Limb (tissue), 2 donors: ENCODE data around the gene WDR5B.

ENCODE experiments used
- DNase-seq, 2 donors: peaks; one replicate each; pipeline ENCODE4 v3.0.0-alpha.2; 2016; ENCODE audit errors: extremely low spot score in 2 of 2

Gene WDR5B

GRCh38 chr3:122409446-122409845 lies 6.4 kb downstream of the WDR5B start:
- no peak for DNase-seq

- no peak for DNase-seq
Measured at GRCh38 chr3:122407946-122408345, 7.9 kb downstream of the WDR5B start.

DNA sequence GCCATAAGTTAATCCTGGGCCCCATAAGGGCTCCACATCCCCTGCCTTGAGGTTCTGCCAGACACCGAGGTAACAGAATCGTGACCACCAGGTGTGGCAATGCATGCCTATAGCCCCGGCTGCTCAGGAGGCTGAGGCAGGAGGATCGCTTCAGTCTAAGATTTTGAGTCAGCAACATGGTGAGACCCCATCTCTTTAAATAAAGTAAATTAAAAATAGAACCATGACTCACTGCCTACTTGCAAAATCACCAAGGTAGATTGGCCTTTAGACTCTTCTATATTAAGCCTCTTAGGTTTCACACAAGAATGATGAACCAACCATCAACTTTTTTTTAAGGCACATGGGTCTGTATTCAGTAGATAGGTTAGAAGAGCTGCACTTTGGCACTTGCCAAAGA lies 9.7 kb downstream of the WDR5B start:
- no peak for DNase-seq

DNA sequence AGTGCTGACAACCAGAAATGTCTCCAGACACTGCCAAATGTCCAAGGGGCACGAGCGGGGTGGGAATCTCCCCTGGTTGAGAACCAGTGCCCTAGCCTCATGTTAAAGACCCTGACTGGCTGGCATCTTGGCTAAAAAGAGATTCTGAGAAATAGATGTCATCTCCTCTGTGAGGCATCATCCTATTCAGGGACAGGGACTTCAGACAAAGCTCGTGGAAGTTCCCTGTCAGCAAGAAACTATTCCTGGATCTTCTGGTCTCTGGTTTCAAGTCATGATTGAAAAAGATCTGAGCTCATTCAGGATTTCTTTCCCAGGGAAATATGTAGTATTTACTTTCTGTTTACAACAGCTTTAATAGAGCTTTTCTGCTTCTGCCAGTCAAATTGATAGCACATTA lies 10.8 kb downstream of the WDR5B start:
- no peak for DNase-seq

DNA sequence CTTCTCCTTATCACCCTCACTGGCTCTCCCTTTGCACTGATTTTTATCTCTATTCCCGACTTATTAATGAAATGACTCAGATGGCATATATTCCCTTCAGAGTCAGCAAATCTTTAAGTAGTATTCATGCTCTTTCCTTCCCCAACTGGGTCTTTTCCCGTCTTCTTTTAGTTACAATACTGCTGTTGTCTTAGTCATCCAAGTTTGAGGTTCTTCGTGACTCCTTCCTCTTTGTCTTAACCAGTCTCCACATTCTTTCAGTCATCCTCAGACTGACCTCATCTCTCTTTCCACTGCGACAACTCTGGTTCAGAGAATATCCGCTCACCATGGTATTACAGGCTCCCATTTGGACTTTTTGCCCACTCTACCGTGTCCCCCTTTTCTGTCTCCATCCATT lies 12.4 kb downstream of the WDR5B start:
- DNase-seq: no peak

DNA sequence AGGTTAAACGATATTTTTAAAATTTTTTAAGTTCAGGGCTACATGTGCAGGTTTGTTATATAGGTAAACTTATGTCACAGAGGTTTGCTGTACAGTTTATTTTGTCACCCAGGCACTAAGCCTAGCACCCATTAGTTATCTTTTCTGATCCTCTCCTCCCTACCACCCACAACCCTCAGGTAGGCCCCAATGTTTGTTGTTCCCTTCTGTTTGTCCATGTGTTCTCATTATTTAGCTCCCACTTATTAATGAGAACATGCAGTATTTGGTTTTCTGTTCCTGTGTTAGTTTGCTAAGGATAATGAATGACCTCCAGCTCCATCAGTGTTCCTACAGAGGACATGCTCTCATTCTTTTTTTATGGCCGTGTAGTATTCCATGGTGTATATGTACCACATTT lies 16.9 kb downstream of the WDR5B start:
- DNase-seq: no peak

GRCh38 chr3:122397201-122397600 lies 18.7 kb downstream of the WDR5B start:
- DNase-seq: no peak

GRCh38 chr3:122396511-122396910 lies 19.4 kb downstream of the WDR5B start:
- DNase-seq: no peak

GRCh38 chr3:122395582-122395981 lies 20.3 kb downstream of the WDR5B start:
- no peak for DNase-seq

DNA sequence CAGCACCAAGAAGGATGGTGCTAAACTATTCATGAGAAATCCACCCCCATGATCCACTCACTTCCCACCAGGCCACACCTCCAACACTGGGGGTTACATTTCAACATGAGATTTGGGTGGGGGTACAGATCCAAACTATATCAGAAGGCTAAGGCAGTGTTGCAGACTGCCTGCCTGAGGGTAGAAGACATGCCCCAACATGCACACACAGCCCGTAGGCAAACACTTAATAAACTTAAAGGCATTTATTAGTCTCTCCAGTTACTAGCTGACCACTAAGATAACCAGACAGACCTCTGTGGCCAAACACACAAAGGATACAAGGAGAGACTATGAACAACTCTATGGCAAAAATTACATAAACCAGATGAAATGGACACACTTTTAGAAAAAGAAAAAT lies 21.7 kb downstream of the WDR5B start:
- DNase-seq: no peak

- peak in 1 of 2 donors; percentile 74 for DNase-seq
Measured at GRCh38 chr3:122392868-122393844, 22.7 kb downstream of the WDR5B start.

DNA sequence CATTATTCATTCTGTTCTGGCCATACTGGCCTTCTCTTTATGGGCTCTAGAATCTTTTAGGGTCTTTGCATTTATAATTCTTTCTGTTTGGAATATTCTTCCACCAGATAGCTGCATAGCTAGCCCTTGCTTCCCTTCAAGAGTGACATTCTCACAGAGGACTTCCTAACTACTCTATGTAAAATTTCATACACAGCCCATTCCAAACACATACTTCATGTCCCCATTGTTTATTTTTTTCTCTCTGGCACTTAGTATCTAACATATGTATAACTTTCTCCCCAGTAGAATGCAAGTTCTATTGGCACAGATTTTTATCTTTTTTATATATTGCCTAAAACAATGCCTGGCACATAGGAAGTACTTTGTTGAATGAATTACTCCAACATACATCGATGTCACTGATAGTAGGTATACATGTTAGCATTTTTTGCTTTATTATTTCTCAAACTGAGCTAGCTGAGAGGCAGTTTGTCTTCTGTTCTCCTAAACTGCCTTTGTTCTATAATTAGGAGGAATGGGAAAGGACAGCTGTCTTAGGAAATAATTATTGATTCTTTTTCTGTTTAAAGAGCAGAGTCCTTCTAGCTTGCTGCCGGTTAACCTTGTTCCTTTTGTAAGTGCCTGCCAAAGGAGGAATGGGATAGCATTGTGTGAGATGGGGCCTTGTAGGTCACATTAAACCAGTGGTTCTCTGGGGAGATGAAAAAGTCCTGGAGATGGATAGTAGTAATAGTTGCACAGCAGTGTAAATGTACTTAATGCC lies 24.0 kb downstream of the WDR5B start:
- no peak for DNase-seq

DNA sequence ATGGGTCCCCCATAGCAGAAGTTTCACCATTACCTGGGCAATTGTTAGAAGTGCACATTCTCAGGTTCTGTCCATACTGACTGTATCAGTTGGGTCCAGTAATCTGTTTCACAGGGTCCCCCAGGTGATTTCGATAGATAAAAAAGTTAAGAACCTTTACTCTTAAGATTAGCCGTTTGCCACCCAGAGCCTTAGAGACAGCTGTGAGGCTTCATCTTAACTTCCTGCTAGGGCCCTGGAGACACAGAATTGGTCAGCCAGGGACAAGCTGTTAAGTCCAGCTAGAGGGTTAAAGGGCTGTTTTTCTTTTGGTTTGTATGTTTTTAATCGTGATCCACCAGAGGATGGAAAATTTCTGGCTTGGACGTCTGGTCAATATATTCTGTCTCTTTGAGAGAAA lies 25.2 kb downstream of the WDR5B start:
- no peak for DNase-seq

DNA sequence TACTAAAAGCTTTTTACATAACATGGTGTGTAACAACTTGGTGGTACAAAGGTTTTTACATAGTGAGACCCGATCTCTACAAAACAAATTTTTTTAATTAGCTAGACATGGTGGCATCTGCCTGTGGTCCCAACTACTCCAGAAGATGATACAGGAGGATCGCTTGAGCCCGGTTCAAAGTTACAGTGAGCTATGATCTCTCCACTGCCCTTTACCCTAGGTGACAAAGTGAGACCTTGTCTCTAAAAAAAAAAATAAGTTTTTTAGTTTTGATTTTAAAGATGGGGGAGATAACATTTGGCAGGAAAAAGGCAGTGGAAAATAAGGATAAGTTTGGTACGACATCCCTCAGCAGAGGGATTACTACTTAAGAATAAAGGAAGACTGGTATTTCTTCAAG lies 26.0 kb downstream of the WDR5B start:
- DNase-seq: no peak

GRCh38 chr3:122389197-122389596 lies 26.7 kb downstream of the WDR5B start:
- DNase-seq: no peak

- DNase-seq: no peak
Measured at GRCh38 chr3:122387709-122388108, 28.2 kb downstream of the WDR5B start.

DNA sequence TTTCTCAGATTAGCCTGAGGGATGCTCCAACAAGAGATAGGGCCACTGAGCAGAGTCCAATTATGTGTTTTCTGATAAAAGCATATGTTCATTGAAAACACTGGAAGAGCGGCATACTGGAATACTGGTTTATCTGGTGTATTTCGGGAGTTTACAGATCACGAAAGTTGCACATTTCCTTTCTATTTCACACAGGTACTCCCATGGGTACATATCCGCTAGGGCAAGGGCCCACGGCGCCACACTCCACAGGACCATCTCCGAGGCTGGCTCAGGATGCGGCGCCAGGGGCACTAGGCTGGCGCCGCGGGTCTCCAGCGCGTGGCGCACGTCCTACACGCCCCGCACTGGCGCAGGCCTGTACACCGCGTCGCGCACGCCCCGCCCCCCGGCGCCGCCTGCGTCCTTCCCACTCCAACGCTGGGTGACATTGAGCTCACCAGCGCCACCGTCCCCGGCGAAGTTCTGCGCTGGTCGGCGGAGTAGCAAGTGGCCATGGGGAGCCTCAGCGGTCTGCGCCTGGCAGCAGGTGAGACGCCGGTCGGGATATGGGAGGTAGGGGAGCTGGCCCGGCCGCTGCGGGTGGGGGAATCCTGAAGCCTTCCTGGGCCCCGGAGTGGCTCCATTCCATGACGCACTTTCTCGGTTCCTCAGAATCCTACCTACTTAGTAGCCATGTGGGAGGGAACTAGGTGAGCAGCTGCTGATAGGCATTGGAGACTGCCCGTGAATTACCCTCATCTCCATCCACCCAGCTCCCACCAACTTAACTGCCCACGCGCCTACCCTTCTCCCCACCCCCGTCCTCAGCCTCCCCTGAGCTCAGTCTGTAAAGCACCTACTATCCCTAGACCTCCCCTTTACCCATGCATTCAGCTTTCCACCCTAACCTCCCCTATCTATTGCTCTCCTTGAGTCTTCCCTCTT lies 31.8 kb downstream of the WDR5B start, which contains the start of gene FAM162A:
Gene FAM162A (plus strand): TSS at position 412 of the 927 bp plus-strand sequence. CDS start 84 bp downstream, at position 496.
- DNase-seq: peak; percentile 93 to 96

- DNase-seq: peak; percentile 92
Measured at GRCh38 chr3:122382888-122383666, 32.8 kb downstream of the WDR5B start, which contains the start of gene MIX23. Gene MIX23, minus strand, starts transcription at chr3:122383231. Its CDS starts 7 bp downstream, at chr3:122383224.

GRCh38 chr3:122377975-122378374 lies 37.9 kb downstream of the WDR5B start:
- DNase-seq: no peak

- DNase-seq: no peak
Measured at GRCh38 chr3:122374034-122374433, 41.8 kb downstream of the WDR5B start.
